ENCODE measurements around the gene DNAH14. TPM values are rescaled to one million over a fixed set of nuclear protein-coding genes. Genes with fewer than 3 reads are reported as not detected.
"Not testable (repeated sequence)": the region's sequence is repeated elsewhere in the genome, so short reads cannot be mapped to it uniquely, and the experiment has no call there.

The DNAH14 gene
- total RNA-seq, 4 donors from 2014 or later = under 0.01 to 142 (median 4.1) TPM

DNA sequence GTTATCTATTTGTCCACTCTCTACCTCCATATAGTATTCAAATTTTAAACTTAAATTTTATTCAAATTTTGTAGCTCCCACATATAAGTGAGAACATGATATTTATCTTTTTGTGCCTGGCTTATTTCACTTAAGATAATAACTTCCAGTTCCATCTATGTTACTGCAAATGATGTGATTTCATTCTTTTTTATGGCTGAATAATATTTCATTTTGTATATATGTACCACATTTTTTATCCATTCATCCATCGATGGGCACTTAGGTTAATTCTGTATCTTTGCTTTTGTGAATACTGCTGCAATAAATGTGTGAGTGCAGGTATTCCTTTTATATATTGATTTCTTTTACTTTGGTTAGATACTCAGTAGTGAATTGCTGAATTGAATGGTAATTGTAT, 2.1 kb downstream of the DNAH14 start:
- H3K36me3 ChIP-seq = no peaks in the 10 kb centered on the region
- TF ChIP-seq, protein P1, sequence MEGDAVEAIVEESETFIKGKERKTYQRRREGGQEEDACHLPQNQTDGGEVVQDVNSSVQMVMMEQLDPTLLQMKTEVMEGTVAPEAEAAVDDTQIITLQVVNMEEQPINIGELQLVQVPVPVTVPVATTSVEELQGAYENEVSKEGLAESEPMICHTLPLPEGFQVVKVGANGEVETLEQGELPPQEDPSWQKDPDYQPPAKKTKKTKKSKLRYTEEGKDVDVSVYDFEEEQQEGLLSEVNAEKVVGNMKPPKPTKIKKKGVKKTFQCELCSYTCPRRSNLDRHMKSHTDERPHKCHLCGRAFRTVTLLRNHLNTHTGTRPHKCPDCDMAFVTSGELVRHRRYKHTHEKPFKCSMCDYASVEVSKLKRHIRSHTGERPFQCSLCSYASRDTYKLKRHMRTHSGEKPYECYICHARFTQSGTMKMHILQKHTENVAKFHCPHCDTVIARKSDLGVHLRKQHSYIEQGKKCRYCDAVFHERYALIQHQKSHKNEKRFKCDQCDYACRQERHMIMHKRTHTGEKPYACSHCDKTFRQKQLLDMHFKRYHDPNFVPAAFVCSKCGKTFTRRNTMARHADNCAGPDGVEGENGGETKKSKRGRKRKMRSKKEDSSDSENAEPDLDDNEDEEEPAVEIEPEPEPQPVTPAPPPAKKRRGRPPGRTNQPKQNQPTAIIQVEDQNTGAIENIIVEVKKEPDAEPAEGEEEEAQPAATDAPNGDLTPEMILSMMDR (IDR thresholded peaks at IDR 0.05) = no peak
- no peak for TF ChIP-seq POLR2A (IDR thresholded peaks at IDR 0.05)
- H3K9me3 ChIP-seq = peaks cover 0 to 22% of the 10 kb centered on the region in 2 donors
- no peak overlapping the region for H3K27ac ChIP-seq
- no peaks in the 10 kb centered on the region for H3K4me1 ChIP-seq
- H3K27me3 ChIP-seq = no peaks in the 10 kb centered on the region
- intact Hi-C loops (cut with DNase I; ENCODE audit: low total_unique reads) = no loop called here
- no peak for DNase-seq
- H3K4me3 ChIP-seq = no peak overlapping the region

DNA sequence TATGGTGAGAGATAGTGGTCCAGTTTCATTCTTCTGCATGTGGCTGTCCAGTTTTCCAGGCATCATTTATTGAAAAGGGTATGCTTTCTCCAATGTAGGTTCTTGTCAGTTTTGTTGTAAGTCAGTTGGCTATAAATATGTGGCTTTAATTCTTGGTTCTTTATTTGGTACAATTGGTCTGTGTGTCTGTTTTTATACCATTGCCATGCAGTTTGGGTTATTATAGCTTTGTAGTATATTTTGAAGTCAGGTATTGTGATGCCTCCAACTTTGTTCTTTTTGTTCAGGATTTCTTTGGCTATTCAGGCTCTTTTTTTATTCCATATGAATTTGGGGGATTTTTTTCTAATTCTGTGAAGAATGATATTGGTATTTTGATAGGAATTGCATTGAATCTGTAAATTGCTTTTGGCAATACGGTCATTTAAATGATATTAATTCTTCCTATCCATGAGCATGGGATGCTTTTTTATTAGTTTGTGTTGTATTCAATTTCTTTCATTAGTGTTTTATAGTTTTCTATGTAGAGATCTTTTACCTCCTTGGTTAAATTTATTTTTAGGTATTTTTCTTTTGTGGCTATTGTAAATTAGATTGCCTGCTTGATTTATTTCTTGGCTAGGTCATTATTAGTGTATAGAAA, 3.3 kb downstream of the DNAH14 start:
- no peaks in the 10 kb centered on the region for H3K36me3 ChIP-seq
- intact Hi-C loops (cut with DNase I; ENCODE audit: low total_unique reads) = no loop called here
- peaks cover 0 to 22% of the 10 kb centered on the region in 2 donors for H3K9me3 ChIP-seq
- no peak overlapping the region for H3K27ac ChIP-seq
- no peaks in the 10 kb centered on the region for H3K27me3 ChIP-seq
- no peak for TF ChIP-seq POLR2A (IDR thresholded peaks at IDR 0.05)
- TF ChIP-seq, protein P1 (IDR thresholded peaks at IDR 0.05) = no peak
- no peak for DNase-seq
- no peaks in the 10 kb centered on the region for H3K4me1 ChIP-seq
- no peak overlapping the region for H3K4me3 ChIP-seq

DNA sequence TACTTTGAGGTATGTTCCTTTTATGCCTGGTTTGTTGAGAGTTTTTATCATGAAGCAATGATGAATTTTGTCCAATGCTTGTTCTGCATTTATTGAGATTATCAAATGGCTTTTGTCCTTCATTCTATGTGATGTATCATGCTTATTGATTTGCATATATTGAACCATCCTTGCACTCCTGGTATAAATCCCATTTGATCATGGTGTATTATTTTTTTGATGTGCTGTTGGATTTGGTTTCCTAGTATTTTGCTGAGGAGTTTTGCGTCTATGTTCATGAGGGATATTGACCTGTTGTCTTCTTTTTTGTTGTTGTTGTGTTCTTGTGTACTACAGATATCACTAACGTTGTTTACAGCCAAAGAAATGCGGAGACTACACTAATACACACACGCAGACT, 4.1 kb downstream of the DNAH14 start:
- TF ChIP-seq, protein P1 (IDR thresholded peaks at IDR 0.05) = no peak
- no peak for TF ChIP-seq POLR2A (IDR thresholded peaks at IDR 0.05)
- Histone ChIP-seq H3K4me3 (no peak overlapping the region), H3K36me3 (no peaks in the 10 kb centered on the region), H3K27ac (no peak overlapping the region), H3K27me3 (no peaks in the 10 kb centered on the region), H3K4me1 (no peaks in the 10 kb centered on the region), H3K9me3 (peaks cover 0 to 22% of the 10 kb centered on the region in 2 donors)
- DNase-seq = no peak
- intact Hi-C loops (cut with DNase I; ENCODE audit: low total_unique reads) = no loop called here

DNA sequence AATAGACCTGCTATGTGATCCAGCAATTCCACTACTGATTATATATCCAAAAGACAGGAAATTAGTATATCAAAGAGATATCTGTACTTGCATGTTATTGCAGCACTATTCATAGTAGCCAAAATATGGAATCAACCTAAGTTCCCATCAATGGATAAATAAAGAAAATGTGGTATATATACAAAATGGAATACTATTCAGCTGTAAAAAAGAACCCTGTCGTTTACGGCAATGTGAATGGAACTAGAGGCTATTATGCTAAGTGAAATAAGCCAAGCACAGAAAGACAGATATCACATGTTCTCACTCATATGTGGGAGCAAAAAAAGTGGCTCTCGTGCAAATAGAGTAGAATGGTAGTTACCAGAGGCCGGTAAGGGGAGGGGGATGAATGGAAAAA, 9.2 kb downstream of the DNAH14 start:
- Histone ChIP-seq H3K27me3 (no peaks in the 10 kb centered on the region), H3K4me3 (no peak overlapping the region), H3K9me3 (peaks cover 0 to 5% of the 10 kb centered on the region in 2 donors), H3K36me3 (no peaks in the 10 kb centered on the region), H3K27ac (no peak overlapping the region), H3K4me1 (no peaks in the 10 kb centered on the region)
- DNase-seq = no peak
- intact Hi-C loops (cut with DNase I; ENCODE audit: low total_unique reads) = no loop called here
- TF ChIP-seq, protein P1 (IDR thresholded peaks at IDR 0.05) = no peak
- TF ChIP-seq POLR2A (IDR thresholded peaks at IDR 0.05) = no peak

DNA sequence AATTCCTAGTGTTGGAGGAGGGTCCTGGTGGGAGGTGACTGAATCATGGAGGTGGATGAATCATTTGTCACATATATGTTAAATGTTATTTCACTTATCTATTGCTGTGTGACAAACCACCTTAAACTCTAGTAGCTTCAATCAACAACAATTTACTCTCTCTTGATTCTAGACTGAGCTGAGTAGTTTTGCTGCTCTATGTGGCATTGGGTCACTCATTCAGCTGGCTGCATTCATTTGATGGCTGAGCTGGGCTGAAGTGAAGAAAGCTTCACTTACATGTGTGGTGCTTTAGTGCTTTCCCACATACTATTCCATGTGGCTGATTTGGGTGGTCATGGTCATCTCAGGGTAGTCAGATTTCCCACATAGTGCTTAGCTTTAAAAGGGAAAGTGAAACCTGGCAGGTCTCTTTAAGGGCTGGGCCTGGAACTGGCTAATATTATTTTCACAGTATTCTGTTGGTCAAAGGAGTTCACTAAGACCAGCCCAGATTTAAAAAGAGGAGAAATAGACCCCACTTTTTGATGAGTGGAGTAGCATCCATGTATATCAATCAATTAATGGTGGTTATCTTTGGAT, 10.5 kb downstream of the DNAH14 start:
- no peak for DNase-seq
- Histone ChIP-seq H3K9me3 (no peaks in the 10 kb centered on the region), H3K4me1 (no peaks in the 10 kb centered on the region), H3K27ac (no peak overlapping the region), H3K36me3 (no peaks in the 10 kb centered on the region), H3K4me3 (no peak overlapping the region), H3K27me3 (no peaks in the 10 kb centered on the region)
- TF ChIP-seq, protein P1 (IDR thresholded peaks at IDR 0.05) = no peak
- TF ChIP-seq POLR2A (IDR thresholded peaks at IDR 0.05) = no peak
- intact Hi-C loops (cut with DNase I; ENCODE audit: low total_unique reads) = no loop called here

DNA sequence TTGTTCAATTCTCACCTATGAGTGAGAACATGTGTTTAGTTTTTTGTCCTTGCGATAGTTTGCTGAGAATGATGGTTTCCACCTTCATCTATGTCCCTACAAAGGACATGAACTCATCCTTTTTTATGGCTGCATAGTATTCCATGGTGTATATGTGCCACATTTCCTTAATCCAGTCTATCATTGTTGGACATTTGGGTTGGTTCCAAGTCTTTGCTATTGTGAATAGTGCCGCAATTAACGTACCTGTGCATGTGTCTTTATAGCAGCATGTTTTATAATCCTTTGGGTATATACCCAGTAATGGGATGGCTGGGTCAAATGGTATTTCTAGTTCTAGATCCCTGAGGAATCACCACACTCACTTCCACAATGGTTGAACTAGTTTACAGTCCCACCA, 11.3 kb downstream of the DNAH14 start:
- H3K27ac ChIP-seq; intact Hi-C loops (cut with DNase I; ENCODE audit: low total_unique reads): not testable (repeated sequence)

DNA sequence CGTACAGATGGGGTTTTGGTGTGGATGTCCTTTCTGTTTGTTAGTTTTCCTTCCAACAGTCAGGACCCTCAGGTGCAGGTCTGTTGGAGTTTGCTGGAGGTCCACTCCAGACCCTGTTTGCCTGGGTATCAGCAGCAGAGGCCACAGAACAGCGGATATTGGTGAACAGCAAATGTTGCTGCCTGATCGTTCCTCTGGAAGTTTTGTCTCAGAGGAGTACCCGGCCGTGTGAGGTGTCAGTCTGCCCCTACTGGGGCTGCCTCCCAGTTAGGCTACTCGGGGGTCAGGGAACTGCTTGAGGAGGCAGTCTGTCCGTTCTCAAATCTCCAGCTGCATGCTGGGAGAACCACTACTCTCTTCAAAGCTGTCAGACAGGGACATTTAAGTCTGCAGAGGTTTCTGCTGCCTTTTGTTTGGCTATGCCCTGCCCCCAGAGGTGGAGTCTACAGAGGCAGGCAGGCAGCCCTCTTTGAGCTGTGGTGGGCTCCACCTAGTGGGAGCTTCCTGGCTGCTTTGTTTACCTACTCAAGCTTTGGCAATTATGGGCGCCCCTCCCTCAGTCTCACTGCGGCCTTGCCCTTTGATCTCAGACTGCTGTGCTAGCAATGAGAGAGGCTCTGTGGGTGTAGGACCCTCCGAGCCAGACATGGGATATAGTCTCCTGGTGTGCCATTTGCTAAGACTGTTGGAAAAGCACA, 16.3 kb downstream of the DNAH14 start:
- H3K27me3 ChIP-seq; H3K27ac ChIP-seq; H3K4me3 ChIP-seq; H3K9me3 ChIP-seq; intact Hi-C loops (cut with DNase I; ENCODE audit: low total_unique reads); H3K4me1 ChIP-seq; H3K36me3 ChIP-seq; DNase-seq: not testable (repeated sequence)

More for the DNA sequence above, 11.3 kb downstream of the DNAH14 start:
- H3K27me3 ChIP-seq, H3K4me3 ChIP-seq, DNase-seq, H3K36me3 ChIP-seq, H3K9me3 ChIP-seq, H3K4me1 ChIP-seq: not testable (repeated sequence)

DNA sequence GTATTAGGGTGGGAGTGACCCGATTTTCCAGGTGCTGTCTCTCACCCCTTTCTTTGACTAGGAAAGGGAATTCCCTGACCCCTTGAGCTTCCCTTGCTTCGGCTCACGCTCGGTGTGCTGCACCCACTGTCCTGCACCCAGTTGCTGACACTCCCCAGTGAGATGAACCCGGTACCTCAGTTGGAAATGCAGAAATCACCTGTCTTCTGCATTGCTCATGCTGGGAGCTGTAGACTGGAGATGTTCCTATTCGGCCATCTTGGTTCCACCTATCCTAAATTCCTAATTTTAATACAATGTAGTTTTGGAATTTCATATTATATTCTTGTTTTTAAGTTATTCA, 16.8 kb downstream of the DNAH14 start:
- H3K9me3 ChIP-seq; DNase-seq; H3K27me3 ChIP-seq; intact Hi-C loops (cut with DNase I; ENCODE audit: low total_unique reads); H3K27ac ChIP-seq; H3K4me1 ChIP-seq; H3K36me3 ChIP-seq; H3K4me3 ChIP-seq: not testable (repeated sequence)

All from uterus (tissue), 4 donors.